ENCODE measurements around the gene MLANA.

DNA sequence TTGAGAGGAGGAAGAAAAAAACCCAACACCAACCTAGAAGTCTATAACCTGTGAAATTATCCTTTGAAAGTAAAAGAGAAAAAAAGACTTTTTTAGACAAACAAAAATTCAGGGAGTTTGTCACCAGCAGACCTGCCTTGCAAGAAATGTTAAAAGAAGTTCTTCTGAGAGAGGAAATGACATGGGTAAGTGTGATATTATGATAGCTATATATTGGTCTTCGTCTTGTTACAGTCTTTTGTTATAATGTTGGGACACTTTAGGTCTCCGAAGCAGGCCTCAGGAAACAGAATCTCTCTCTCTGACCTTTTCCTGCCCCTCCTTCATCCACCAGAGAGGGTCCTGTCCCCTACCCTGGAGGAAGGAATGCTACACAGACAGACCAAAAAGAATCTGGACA is 16.6 kb upstream of the MLANA start:
- TF ChIP-seq EZH2phosphoT487 (IDR thresholded peaks at IDR 0.05; ENCODE audit: insufficient read depth, low read depth): no peak
- TF ChIP-seq EZH2 (IDR thresholded peaks at IDR 0.05; ENCODE audit: insufficient read depth, poor library complexity, severe bottlenecking): no peak

All from GM23248 (cell line).